GM12872 (cell line): ENCODE data around the gene KRT8.

Source experiments
- TF ChIP-seq, protein P1 (sequence below): IDR thresholded peaks from 3 replicates; pipeline ENCODE4 v1.5.1; 2011; ENCODE audit warnings: low read depth, mild to moderate bottlenecking, low read length, moderate library complexity; ENCODE audit not compliant: insufficient read depth

The KRT8 gene

DNA sequence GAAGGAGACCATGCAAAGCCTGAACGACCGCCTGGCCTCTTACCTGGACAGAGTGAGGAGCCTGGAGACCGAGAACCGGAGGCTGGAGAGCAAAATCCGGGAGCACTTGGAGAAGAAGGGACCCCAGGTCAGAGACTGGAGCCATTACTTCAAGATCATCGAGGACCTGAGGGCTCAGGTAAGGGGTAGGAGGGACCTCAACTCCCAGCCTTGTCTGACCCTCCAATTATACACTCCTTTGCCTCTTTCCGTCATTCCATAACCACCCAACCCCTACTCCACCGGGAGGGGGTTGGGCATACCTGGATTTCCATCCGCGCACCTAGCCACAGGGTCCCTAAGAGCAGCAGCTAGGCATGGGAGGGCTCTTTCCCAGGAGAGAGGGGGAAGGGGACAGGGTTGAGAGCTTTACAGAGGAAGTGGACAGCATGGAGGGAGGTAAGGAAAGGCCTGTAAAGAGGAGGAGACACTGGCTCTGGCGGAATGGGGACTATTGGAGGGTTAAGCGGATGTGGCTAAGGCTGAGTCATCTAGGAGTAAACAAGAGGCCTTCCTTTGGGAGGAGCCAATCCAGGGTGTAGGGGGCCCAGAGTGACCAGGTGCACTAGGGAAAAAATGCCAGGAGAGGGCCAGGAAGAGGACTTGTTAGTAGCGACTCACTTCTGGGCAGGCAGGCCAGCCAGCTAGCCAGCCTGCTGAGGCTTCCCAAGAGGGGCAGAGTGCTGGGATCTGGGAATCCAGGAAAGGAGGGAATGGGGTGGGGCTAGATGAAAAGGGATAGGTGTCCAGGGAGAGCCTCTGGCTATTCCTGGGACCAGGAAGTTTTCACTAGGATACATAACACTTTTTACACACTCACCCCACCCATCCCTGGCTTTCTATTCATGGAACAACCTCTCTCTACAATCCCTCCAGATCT lies 44.8 kb upstream of the KRT8 start:
- TF ChIP-seq, protein P1, sequence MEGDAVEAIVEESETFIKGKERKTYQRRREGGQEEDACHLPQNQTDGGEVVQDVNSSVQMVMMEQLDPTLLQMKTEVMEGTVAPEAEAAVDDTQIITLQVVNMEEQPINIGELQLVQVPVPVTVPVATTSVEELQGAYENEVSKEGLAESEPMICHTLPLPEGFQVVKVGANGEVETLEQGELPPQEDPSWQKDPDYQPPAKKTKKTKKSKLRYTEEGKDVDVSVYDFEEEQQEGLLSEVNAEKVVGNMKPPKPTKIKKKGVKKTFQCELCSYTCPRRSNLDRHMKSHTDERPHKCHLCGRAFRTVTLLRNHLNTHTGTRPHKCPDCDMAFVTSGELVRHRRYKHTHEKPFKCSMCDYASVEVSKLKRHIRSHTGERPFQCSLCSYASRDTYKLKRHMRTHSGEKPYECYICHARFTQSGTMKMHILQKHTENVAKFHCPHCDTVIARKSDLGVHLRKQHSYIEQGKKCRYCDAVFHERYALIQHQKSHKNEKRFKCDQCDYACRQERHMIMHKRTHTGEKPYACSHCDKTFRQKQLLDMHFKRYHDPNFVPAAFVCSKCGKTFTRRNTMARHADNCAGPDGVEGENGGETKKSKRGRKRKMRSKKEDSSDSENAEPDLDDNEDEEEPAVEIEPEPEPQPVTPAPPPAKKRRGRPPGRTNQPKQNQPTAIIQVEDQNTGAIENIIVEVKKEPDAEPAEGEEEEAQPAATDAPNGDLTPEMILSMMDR: no peak

DNA sequence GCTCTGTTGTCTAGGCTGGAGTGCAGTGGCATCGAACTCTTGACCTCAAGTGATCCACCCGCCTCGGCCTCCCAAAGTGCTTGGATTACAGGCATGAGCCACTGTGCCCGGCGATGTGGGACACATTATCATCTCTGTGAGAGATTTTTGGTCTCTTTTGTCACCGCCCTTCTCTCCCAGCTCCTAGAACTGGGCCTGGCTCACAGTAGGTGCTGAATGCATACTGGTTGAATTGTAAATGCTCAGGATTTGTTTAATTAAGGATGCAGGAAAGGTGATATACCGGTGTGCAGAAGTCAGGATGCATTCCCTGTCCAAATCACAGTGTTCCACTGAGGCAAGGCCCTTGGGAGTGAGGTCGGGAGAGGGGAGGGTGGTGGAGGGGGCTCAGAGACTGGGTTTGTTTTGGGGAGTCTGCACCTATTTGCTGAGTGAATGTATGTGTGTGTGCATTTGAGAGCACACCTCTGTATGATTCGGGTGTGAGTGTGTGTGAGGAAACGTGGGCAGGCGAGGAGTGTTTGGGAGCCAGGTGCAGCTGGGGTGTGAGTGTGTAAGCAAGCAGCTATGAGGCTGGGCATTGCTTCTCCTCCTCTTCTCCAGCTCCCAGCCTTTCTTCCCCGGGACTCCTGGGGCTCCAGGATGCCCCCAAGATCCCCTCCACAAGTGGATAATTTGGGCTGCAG lies 43.0 kb upstream of the KRT8 start:
- TF ChIP-seq, protein P1: no peak

DNA sequence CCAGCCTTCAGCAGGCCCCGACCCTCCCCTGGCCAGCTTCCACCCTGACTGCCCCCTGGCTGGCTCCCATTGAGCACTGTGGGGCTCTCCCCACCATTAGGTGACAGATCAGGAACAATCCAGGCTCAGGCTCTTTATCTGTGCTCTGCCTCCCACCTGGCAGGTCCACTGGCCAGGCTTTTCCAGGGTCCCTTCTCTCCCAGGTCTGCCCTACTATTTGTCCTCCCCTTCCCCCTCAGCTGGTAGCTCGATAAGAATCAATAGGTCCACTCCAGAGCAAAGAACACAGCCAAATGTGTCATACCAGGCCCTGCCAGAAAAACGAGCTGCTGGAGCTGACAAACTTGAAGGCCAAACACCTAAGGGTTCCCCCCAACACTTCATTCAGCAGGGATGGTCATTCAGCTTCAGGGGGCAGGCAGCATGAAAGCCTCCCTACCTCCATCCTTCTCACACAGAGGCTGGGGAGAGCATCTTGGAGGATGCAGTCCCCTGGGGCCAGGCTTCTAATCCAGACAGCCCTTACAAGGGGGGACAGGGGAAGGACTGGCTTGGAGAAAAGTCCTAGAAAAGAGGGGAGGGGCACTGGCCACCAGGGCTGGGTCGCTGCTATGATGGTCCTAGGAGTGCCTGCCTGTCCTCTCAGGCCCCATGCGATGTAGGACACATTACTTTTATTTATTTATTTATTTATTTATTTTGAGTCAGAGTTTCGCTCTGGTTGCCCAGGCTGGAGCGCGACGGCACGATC lies 42.1 kb upstream of the KRT8 start:
- TF ChIP-seq, protein P1: no peak

DNA sequence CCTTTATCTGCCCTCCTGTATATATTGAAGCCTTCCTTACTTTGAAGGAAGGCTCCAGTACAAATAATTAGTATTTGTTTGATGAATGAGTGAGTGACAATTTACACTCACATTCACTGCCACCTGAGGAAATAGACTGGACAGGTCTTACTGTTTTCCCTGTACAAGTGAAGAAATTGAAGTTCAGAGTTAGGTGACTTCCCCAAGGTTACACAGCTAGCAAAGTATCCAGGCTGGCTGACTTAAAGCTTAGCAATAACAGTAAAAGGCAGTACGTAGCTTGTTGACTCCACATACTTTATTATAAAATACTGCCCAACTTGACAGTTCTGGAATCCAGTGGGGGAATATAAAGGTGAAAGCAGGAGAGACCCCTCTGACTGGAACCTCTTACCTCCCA lies 41.5 kb upstream of the KRT8 start:
- TF ChIP-seq, protein P1: no peak

DNA sequence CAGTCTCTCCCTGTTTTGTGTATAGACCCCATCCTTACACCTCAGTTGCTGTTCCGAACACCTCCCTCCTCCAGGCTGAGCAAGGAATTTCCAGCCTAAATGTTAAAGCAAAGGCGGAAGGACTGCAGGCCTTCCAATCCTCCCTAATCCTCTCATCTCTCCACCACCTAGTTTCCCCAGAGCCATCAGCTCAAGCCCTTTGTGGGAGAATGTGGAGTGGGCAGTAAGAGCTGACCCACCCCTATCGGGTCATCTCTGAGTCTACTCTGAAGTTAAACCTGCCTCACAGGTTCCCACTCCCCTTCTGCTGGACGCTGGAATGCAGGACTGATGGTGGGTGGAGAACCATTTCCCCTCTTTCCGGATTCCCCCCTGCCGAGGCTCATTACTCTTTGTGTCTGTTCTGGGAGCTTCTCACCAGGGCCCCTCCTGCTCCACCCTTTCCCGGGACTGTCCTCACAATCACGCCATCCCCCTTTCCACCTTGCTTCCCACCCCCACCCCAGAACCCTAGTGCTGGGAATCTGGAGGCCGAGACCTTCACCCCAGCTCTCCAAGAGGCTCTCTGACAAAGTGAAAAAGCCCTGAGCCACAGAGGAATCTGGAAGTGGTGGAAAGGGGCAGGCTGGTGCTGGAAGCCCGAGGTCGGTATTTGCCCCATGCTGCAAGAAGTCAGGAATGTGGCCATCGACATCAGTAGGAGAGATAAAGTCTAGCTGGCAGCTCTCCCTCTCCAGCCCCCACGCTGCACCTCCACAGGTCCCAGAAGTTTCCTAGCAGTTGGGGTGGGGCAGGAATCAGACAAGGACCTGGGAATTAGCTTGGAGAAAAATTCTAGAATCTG lies 40.7 kb upstream of the KRT8 start:
- TF ChIP-seq, protein P1: no peak

DNA sequence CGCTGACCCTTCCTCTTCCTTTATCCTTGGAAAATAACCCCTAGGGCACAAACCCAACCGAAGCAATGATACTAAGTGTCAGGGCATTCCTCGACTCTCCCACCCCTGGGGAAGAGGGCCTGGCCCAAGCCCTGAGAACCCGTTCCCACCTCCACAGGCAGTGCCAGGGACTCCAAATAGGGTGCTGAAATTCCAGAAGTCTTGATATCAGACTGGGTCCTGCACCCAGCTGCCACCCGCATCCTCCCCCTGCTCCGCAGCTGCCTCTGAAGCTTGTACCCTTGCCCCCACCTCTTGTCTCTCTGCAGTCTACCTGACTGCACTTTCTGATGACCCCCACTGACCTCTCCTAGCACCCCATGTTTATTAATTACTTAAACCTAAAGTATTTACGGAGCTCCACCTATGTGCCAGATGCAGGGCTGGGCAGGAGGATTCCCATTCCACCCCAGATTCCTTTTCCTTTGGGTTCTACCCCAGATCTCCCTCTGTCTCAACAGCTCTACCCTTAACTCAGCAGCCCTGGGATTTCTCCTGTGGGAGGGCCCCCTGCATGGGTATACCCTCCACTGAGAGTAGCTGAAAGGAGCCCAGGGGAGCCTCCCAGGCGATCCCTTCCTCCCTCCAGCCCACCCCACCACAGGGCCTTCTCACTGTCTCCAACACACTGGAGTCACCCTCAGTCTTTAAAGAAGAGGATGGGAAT lies 40.0 kb upstream of the KRT8 start:
- TF ChIP-seq, protein P1: no peak
